AG10803 (cell line): ENCODE results near the gene KRT16.

Source experiments
- DNase-seq: peaks from one replicate; pipeline ENCODE4 v3.0.0; 2010; ENCODE audit warnings: low read depth
- H3K4me3 ChIP-seq: 2 replicates; pipeline ENCODE4 v1.5.1; 2011; ENCODE audit warnings: mild to moderate bottlenecking, low read length, control low read depth
- TF ChIP-seq, protein P1 (sequence below): conservative IDR thresholded peaks from 2 replicates; pipeline ENCODE4 v1.5.1; 2011; ENCODE audit warnings: mild to moderate bottlenecking, low read length, control low read depth, inconsistent platforms

KRT16 gene

DNA sequence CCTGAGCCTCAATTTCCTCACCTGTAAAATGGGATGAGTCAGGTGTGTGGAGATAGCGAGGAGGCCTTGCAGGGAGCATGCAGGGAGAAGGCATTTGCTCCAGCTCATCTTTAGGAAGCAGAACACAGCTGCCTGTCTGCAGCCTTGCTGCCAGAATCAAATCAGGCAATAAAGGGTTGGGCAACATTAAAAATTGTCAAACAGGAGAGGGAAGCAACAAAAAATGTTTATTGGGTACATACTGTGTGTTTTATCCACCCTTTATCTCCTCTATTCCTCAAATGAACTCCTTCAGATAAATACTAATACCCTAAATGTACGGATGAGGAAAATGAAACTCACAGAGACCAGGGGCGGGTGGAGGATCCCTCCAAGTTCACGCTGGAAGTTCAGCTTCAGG lies 12.2 kb downstream of the KRT16 start:
- TF ChIP-seq, protein P1, sequence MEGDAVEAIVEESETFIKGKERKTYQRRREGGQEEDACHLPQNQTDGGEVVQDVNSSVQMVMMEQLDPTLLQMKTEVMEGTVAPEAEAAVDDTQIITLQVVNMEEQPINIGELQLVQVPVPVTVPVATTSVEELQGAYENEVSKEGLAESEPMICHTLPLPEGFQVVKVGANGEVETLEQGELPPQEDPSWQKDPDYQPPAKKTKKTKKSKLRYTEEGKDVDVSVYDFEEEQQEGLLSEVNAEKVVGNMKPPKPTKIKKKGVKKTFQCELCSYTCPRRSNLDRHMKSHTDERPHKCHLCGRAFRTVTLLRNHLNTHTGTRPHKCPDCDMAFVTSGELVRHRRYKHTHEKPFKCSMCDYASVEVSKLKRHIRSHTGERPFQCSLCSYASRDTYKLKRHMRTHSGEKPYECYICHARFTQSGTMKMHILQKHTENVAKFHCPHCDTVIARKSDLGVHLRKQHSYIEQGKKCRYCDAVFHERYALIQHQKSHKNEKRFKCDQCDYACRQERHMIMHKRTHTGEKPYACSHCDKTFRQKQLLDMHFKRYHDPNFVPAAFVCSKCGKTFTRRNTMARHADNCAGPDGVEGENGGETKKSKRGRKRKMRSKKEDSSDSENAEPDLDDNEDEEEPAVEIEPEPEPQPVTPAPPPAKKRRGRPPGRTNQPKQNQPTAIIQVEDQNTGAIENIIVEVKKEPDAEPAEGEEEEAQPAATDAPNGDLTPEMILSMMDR: no peak
- no peak overlapping the region for H3K4me3 ChIP-seq
- DNase-seq: no peak

DNA sequence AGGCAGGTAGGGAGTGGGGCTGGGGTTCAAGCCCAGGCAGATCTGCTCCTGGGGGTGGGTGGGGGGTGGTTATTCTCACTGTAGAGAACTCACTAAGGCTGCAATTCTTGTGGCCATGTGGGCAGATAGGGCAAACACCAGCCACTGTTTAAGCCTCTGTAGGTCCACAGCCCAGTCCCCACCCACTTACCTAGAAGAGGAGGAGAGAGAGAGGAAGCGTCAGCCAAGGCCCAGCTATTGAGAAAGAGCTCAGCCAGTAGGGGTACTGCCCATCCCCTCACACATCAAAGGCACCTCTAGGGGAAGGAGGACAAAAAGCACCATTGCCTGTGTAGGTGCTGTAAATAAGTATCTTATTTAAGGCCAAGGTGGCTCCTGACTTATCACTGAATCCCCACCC lies 12.9 kb downstream of the KRT16 start:
- TF ChIP-seq, protein P1: no peak
- H3K4me3 ChIP-seq: no peak overlapping the region
- no peak for DNase-seq

- TF ChIP-seq, protein P1: no peak
- H3K4me3 ChIP-seq: no peak overlapping the region
Measured at GRCh38 chr17:41595585-41595984, 17.0 kb downstream of the KRT16 start.

DNA sequence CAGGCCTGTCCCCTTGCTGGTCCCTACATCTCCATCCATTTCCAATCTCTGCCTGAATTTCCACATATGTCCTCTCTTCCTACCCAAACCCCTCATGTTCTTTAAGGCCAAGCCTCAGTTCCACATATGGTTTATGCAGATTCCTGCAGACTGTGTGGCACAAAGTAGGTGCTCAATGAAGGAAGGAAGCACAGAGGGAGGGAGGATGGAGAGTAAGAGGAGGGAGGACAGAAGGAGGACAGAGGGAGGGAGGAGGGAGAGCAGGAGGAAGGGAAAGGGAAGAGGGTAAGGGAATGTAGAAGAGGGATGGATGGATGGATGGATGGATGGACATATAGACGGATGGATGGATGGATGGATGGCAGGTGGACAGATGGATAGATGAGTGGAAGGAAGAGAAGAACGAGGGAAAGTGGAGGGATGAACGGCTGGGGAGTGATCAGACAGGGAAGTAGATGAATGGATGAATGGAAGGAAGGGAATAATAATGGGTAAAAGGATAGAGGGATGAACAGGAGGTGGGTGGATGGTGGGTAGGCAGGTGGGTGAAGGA lies 18.1 kb downstream of the KRT16 start:
- DNase-seq: no peak
- no peak overlapping the region for H3K4me3 ChIP-seq
- TF ChIP-seq, protein P1: no peak

More at GRCh38 chr17:41595585-41595984, 17.0 kb downstream of the KRT16 start:
- DNase-seq: no peak

DNA sequence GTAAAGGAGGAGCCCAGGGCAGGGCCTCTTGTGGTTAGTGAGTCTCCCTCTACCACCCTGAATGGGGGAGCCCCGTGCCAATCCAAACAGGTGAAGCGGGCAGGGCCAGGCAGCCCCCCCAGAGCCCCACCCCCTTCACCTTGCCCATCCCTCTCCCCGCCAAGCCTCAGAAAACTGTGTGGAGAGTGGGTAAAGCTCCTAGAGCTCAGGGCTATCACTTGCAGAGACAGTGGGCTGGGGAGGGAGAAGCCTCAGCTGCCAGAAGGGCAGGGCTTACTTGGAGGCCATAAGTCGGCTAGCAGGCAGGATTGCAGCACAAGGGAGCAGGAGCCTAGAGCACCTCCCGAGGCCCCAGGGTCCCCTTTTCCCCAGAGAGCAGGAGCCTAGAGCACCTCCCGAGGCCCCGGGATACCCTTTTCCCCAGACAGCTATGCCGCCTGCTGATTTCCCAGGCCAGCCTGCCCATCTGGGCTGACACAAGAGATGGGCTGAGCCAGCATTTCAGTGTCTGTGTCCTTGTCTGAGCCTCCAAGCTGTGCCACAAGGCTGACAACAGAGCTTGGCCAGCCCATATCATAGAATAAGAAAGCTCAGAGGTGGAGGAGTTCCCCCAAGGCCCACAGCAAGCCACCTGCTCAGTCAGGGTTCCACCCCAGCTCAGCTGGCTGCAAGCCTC lies 19.1 kb downstream of the KRT16 start:
- no peak overlapping the region for H3K4me3 ChIP-seq
- DNase-seq: no peak
- TF ChIP-seq, protein P1: no peak

DNA sequence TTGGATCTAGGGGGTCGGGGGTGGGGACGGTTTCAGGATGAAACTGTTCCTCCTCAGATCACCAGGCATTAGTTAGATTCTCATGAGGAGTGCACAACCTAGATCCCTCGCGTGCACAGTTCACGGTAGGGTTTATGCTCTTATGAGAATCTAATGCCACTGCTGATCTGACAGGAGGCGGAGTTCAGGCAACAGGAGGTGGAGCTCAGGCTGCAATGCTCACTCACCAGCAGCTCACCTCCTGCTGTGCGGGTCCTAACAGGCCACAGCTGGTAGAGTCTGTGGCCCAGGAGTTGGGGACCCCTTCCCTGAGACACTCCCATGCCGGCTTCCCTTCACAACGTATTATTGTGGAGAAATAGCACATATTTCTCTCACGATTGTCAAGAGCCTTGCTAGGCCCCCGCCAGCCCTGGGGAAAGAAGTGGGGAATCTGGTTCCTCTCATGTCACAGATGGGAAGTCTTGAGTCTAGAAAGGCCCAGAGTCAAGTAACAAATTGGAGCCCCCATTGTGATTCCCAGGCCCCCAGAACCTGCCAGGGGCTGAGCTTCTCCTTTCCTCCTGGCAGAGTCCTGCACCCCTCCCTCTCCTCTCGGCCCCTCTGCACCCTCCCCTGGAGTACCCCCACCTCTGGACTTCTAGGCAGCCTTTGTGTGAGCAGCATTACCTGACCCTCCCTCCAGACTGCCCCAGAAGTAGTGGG lies 19.8 kb downstream of the KRT16 start:
- no peak overlapping the region for H3K4me3 ChIP-seq
- no peak for DNase-seq
- TF ChIP-seq, protein P1: no peak

DNA sequence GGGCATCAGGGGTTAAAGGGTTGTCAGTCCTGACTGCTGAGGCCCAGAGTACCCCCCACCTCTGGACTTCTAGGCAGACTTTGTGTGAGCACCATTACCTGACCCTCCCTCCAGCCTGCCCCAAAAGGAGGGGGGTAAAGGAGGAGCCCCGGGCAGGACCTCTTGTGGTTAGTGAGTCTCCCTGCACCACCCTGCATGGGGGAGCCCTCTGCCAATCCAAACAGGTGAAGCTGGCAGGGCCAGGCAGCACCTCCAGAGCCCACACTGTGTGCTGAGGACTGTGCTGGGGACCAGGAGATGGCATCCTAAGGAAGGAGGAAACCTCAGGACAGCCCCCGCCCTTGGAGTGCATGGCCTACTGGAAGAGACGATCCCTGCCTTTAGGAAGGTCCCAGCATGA lies 23.3 kb downstream of the KRT16 start:
- no peak for DNase-seq
- H3K4me3 ChIP-seq: no peak overlapping the region
- TF ChIP-seq, protein P1: no peak
